HEK293 (cell line): Measurements from ENCODE around the gene CST6.

Experiments
- CTCF ChIP-seq: fragments of 450-650 bp; formaldehyde crosslinking; IDR thresholded peaks from 2 replicates; pipeline ENCODE4 v1.5.1; 2016; ENCODE audit warnings: missing biosample characterization, missing genetic modification characterization
- PBX3 ChIP-seq: sonication (generic); formaldehyde crosslinking; IDR thresholded peaks from 2 replicates; pipeline ENCODE4 v1.8.1; 2022; ENCODE audit warnings: mild to moderate bottlenecking, moderate library complexity, missing genetic modification reagents
- SP3 ChIP-seq: fragments of 450-650 bp; formaldehyde crosslinking; IDR thresholded peaks from 2 replicates; pipeline ENCODE4 v1.5.1; 2016; ENCODE audit warnings: missing biosample characterization, missing genetic modification characterization
- ZFP69B ChIP-seq: fragments of 450-650 bp; formaldehyde crosslinking; IDR thresholded peaks from 2 replicates; pipeline ENCODE4 v1.5.1; 2016; ENCODE audit warnings: missing biosample characterization, missing genetic modification characterization
- ZNF362 ChIP-seq: fragments of 450-650 bp; formaldehyde crosslinking; IDR thresholded peaks from 2 replicates; pipeline ENCODE4 v1.5.1; 2016; ENCODE audit warnings: missing biosample characterization, missing genetic modification characterization
- ZNF501 ChIP-seq: fragments of 450-650 bp; formaldehyde crosslinking; IDR thresholded peaks from 2 replicates; pipeline ENCODE4 v1.5.1; 2016; ENCODE audit warnings: missing biosample characterization, missing genetic modification characterization
- ZNF704 ChIP-seq: fragments of 450-650 bp; formaldehyde crosslinking; IDR thresholded peaks from 2 replicates; pipeline ENCODE4 v1.5.1; 2016; ENCODE audit warnings: missing biosample characterization, missing genetic modification characterization
- ZNF792 ChIP-seq: fragments of 450-650 bp; formaldehyde crosslinking; IDR thresholded peaks from 2 replicates; pipeline ENCODE4 v1.5.1; 2016; ENCODE audit warnings: missing biosample characterization, missing genetic modification characterization

- TF ChIP-seq ZNF501 (tag by site-specific recombination): no peak
- no peak for TF ChIP-seq ZNF362 (tag by site-specific recombination)
- TF ChIP-seq PBX3: no peak
- TF ChIP-seq ZFP69B (tag by site-specific recombination): no peak
- no peak for TF ChIP-seq CTCF (tag by site-specific recombination)
- TF ChIP-seq ZNF704 (tag by site-specific recombination): no peak
- TF ChIP-seq ZNF792 (tag by site-specific recombination): no peak
- no peak for TF ChIP-seq SP3 (tag by site-specific recombination)
Measured at GRCh38 chr11:65972116-65972515, 39.7 kb upstream of the CST6 start.
